GM18520 (cell line): Measurements from ENCODE around the gene GSK3B.
"Not testable (repeated sequence)": the region's sequence is repeated elsewhere in the genome, so short reads cannot be mapped to it uniquely, and the experiment has no call there.

Source experiments
- ATAC-seq: cut with Tn5 transposase; IDR thresholded peaks from one replicate; pipeline ENCODE4 v1.9.1; 2021; ENCODE audit not compliant: unreplicated experiment

GSK3B gene

DNA sequence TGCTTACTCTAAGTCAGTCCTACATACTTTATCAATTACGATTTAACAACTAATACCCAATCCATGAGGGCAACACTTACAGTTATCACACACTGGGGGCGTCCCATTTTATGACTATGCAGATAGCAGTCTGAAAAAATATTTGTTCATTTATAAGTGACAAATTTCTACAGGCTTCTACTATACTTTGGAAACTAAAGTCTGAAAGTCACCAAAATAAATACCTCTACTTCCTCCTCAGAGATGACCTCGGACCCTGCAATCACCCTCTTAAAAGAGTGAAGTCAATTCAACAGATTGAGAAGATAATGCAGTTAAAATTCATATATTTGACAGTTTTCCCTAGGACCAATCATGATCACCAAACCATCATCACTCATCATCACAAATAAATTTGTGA lies 76.6 kb downstream of the GSK3B start:
- no peak for ATAC-seq

DNA sequence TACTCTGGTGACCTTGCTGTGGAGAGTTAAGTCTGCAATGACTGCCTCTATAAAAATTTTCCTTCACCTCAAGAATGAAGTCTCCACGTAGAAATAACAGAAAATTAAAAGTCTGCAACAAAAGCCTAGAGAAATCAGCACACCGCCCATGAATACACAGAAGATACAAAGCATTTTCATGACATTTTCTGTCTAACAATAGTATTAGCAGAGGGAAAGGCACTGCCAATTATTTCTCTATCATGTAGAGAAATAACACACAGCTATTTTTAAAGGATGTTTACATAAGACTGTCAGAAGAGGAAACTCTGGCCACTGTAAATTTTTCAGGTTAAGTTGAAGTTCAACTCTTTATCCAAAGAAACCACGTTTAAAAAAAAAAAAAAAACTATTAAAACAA lies 80.8 kb downstream of the GSK3B start:
- no peak for ATAC-seq

DNA sequence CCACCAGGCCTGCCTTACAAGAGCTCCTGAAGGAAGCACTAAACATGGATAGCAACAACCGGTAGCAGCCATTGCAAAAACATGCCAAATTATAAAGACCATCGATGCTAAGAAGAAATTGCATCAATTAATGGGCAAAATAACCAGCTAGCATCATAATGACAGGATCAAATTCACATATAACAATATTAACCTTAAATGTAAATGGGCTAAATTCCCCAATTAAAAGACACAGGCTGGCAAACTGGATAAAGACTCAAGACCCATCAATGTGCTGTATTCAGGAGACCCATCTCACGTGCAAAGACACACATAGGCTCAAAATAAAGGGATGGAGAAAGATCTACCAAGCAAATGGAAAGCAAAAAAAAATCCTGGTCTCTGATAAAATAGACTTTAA lies 88.5 kb downstream of the GSK3B start:
- ATAC-seq, result not testable (repeated sequence)

DNA sequence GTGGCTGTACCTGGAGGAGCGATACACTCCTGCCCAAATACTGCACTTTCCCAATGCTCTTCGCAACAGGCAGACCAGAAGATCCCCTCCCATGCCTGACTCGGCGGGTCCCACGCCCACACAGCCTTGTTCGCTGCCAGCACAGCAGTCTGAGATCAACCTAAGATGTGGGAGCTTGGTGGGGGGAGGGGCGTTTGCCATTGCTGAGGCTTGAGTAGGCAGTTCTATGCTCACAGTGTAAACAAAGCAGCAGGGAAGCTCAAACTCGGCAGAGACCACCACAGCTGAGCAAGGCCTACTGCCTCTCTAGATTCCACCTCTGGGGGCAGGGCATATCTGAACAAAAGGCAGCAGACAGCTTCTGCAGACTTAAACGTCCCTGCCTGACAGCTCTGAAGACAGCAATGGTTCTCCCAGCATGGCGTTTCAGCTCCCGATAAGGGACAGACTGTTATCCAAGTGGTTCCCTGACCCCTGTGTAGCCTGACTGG lies 90.2 kb downstream of the GSK3B start:
- ATAC-seq, result not testable (repeated sequence)

DNA sequence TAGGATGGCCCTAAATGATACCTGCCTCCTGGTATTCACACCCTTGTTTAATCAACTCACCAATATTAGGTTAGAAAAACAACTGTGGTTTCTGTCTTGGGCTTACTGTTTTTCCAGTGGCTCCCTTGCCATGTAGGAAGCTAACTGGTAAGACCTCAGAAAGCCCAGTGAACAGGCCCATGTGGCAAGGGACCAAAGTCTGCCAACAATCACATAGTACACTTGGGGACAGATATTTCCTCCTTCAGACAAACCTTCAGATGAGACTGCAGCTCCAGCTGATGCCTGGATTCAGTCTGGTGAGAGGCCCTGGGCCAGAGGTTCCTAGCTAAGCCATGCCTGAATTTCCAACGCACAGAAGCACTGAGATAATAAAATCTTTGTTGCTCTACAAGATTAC lies 96.1 kb downstream of the GSK3B start:
- ATAC-seq, result no peak

DNA sequence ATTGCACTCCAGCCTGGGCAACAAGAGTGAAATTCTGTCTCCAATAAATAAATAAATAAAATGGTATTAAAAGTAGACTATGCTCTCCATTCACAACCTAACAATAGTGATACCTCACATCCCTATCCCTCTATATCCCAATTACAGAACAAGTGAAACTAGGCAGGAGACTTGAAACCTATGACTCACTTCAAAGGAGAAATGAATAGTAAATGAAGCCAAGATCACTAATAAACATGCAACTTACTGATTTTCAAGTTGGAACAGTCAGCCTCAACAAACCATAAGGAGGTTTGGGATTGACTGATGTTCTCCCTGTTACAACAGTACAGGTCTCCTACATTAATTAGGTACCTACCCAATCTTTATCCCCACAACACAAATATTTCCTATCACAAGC lies 103.4 kb downstream of the GSK3B start:
- ATAC-seq, result no peak

DNA sequence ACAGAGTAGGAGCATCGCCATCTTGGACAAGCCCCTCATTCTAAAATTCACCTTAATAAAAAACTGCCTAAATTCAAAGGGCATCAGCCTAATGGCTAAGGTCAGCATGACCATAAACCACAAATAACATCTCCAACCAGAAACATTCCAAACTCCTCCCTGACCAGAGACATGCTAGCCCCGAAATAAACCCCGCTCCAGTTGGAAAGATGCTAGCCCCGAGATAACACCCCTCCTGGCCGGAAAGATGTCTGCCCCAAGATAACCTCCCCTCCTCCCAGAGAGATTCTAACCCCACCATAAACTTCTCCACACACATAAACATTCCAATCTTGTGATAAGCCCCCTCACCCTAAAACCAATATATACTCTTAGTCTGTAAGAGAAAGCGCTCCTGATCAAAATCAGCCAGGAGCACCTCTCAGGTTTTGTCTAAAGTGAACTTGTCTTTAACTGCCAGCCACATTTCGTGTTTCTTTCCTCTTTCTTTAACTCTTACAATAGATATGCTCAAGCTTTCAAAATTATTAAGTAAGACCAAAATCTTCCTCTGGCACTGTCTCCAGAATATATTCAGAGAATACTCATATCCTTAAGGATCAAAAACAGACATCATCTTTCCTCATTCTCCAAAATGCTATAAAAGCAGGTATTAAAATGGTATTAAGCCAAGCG lies 104.1 kb downstream of the GSK3B start:
- ATAC-seq, result no peak

DNA sequence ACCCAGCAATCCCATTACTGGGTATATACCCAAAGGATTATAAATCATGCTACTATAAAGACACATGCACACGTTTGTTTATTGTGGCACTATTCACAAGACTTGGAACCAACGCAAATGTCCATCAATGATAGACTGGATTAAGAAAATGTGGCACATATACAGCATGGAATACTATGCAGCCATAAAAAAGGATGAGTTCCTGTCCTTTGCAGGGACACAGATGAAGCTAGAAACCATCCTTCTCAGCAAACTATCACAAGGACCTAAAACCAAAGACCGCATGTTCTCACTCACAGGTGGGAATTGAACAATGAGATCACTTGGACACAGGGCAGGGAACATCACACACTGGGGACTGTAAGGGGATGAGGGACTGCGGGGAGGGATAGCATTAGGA lies 107.4 kb downstream of the GSK3B start:
- ATAC-seq, result not testable (repeated sequence)

DNA sequence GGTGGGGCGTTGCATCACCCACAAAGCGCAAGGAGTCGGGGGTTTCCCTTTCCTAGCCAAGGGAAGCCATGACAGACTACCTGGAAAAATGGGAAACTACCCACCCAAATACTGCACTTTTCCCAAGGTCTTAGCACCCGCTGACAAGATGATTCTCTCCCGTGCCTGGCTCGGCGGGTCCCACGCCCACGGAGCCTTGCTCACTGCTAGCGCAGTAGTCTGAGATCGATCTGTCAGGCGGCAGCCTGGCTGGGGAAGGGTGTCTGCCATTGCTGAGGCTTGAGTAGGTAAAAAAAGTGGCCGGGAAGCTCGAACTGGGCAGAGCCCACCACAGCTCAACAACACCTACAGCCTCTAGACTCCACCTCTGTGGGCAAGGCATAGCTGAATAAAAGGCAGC lies 112.9 kb downstream of the GSK3B start:
- no peak for ATAC-seq

DNA sequence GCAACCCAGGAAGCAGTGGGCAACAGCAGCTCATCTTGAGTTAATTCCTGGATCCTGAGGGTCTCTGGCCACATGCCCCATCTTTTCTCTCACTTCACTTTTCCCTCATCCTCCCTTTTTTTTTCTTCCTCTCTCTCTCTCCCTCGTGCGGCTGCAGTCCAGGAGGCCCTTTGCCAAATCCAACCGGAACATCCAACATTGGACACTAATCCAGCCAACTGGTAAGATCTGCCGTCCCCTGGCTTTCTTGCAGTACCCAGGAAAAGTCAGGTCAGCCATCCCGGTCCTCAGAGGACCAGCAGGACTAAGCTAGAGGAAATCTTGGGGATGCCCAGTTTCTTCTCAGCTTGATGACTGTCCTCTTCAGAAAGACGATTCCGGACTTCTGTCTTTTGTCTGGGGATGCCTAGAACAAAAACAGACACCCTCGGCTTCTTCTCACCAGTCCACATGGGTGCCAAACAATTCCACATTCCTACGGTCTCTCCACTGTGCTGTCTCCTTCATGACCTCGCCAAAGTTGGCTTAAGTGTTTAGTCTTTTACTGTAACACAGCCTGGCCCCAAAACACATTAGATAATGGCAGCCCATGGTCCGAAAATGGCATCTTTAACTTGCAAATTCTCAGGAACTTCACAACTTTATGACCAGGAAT lies 115.6 kb downstream of the GSK3B start:
- no peak for ATAC-seq

DNA sequence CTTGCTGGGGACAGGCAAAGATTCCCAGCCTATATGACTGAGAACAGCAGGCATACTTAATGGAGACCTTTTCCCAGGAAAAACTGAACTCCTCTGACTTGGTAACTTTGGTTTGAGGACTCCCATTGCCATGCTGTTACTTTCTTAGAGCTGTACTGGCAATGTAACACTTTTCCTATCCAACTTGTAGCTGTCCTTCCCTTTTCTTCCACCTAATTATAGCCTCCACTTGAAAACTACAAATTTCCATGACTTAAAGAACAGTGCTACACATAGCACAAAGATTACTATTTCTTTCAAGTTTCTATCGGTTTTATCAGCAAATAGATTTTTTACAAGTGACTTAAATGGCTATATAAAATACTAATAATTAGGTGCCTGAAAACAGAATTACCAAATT lies 116.9 kb downstream of the GSK3B start:
- ATAC-seq, result no peak

DNA sequence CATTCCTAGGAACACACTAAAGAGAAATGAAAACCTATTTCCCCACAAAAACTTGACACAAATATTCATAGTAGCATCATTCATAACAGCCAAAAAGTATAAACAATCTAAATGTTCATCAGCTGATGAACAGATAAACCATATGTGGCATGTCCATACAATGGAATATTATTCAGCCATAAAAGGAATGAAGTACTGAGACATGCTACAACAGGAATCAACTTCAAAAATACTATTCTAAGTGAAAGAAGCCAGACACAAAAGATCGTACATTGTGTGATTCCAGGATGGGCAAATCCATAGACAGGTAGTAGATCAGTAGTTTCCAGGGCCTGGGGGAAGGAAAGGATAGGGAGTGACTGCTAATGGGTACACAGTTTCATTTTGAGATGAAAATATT lies 118.0 kb downstream of the GSK3B start:
- no peak for ATAC-seq

DNA sequence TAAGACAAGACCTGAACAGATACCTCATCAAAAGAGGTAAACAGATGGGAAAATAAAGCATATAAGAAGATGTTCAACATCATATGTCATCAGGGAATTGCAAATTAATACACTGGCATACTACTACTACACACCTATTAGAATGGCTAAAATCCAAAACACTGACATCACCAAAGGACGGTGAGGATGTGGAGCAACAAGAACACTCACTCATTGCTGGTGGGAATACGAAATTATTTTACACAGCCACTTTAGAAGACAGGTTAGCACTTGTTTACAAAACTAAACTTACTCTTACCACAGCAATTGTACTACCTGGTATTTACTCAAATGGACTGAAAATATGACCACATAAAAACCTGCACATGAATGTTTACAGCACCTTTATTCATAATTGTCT lies 119.6 kb downstream of the GSK3B start:
- ATAC-seq, result no peak

DNA sequence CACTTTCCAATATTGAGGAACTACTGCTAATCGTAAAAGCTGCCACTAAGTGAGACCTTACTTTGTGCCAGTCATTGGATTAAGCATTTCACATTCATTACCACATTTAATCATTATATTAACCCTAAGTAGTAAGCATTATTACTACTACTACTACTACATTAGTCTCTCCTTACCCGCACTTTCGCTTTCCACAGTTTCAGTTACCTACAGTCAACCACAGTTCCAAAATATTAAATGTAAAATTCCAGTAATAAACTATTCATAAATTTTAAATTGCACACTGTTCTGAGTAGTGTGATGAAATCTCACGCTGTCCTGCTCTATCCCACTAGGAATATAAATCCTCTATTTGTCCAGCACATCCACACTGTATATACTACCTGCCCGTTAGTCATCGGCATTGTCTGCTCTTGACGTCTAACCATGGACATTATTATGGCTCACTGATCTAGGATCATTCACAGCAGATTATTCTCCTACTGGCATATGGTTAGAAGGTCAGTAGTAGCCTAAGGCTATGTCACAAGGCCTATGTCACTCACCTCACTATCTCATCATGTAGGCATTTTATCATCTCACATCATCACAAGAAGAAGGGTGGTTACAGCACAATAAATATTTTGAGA lies 121.1 kb downstream of the GSK3B start:
- no peak for ATAC-seq

DNA sequence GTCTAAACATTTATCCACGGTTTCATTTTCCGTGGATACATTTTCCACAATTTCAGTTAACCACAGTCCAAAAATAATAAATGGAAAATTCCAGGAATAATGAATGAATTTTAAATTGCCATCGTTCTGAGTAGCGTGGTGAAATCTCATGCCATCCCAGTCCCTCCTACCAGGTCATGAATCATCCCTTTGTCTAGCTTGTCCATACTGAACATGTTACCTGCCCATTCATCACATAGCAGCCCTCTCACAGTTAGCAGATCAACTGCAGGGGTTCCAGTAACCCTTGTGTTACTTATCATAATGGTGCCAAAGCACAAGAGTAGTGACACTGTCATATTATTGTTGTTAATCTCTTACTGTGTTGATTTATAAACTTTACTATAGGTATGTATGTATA lies 124.5 kb downstream of the GSK3B start:
- no peak for ATAC-seq

DNA sequence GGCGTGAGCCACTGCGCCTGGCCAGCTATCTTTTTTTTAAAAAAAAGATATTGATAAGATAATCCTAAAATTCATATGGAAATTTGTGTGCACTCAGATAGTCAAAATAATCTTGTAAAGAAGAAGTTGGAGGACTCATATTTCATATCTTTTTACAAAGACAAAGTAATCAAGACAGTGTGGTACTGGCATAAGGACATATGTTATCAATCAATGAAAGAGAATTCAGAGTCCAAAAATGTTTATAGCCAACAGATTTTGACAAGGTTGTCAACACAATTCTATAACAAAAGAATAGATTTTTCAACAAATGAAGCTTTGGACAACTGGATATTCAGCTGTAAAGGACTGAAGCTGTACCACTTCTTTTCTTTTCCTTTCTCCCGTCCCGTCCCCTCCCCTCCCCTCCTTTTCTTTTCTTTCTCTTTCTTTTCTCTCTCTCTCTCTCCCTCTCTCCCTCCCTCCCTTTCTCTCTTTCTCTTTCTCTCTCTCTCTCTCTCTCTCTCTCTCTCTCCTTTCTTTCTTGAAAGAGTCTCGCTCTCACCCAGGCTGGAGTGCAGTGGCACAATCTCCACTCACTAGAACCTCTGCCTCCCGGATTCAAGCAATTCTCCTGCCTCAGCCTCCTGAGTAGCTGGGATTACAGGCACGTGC lies 126.8 kb downstream of the GSK3B start:
- no peak for ATAC-seq

DNA sequence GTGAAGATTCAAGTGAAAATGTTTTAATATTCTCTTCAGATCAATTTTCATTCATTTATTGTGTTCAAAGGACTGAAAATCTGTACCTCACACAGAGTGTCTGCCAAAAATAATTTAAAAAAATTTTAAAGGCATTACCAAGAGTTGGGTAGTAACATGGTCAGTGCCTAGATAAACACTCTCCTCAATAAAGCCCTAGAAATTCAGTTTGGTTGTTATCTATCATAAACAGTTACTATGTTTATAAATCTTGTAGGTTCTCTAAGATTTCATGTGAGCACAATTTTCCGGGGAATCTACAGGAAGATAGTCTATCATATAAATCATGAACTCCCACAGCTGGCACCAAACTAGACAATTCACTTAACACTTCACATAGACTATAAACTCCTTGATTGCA lies 128.6 kb downstream of the GSK3B start:
- no peak for ATAC-seq

DNA sequence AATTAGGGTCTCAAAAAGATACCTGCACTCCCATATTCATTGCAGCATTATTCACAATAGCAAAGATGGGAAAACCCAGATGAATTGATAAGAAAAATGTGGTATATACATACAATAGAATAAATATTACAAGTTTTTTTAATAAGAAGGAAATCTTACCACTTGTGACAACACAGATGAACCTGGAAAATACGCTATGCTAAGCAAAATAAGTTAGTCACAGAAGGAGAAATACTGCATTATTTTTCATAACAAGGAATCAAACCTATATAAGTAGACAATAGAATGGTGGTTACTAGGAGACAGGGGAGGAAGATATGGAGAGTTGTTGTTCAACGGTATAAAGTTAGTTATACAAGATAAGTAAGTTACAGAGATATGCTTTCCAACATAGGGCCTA lies 130.0 kb downstream of the GSK3B start:
- no peak for ATAC-seq

DNA sequence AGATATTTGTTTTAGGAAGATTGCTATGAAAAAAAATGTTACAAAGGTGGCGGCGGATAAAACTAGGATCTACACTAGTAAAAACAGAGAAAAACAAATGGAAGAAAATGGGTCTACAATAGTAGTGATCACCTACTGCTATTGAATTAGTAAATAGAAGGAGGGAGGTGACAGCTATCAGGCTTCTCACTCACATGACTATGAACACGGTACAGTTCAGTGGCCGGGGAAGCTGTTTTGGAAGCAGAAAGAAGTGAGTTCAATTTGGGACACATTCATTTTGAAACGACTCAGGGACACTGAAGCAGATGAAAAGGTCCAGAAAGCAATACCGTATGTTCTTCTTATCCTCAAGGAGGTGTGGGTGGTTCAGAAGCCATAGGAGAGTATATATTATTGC lies 138.3 kb downstream of the GSK3B start:
- no peak for ATAC-seq

DNA sequence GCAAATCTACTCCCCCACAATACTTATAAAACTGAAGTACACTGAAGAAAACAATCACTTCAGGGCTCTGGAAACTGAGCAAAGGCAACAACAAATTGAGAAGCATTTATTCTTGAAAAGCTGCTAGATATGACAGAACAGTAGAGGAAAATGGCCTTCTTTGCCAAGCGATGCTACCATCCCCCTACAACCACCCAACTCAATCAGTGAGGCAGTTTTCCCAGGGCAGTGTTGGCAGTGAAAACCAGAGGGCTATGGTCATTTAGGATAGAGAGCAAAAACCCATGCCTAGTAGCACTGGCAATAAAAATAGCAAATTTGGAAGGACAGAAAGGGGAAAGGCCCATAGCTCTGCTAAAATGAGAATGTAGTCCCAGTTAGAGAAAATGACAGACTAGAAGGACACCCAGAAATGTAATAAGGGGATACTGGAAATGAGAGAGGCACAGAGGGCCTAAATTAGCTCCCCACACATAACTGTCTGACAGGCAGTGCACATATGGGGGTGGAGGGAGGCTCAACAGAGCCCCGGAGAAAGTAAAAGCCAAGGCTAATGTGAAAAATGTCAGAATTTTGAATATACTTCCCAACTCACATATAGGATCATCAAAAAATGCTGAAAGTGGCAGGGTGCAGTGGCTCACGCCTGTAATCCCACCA lies 143.5 kb downstream of the GSK3B start:
- ATAC-seq, result no peak

DNA sequence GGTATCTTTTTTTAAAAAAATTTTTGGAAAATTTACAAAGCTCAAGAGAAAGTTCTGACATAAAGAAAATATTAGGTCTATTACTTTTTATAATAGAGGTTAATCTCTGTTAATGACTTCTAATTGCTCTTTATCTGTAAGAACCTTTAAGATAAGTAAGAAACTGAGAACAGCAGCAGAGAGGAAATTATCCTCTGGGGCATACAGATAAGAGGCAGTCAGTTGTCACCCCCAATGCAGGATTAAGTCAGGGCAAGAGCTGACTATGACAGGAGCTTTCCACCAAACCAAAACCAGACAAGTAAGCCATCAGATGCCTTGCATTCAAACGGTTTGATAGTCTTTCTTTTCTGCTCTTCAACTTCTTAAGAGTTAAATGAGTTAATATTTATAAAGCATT lies 149.0 kb downstream of the GSK3B start:
- ATAC-seq, result no peak
